PC-3 (cell line): ENCODE results near the gene KCNIP4. TPM values are rescaled to one million over a fixed set of nuclear protein-coding genes. Genes with fewer than 3 reads are reported as not detected.

Experiments used
- ATAC-seq: fragments of 200-7000 bp; cut with Tn5 transposase; 2 replicates; pipeline ENCODE4 v1.9.1; 2020; ENCODE audit warnings: mild to moderate bottlenecking, moderate library complexity
- BruUV-seq: library from RNA; stranded (reverse); fragments of 400-500 nt; replicated peaks from 2 replicates; lab custom pipeline; 2021; lab: Mats Ljungman, UMichigan
- CTCF ChIA-PET: fragments of 300-600 bp; sonication (Branson Sonifier 250); formaldehyde crosslinking; loops from one replicate; lab custom pipeline; 2022; ENCODE audit warnings: antibody characterized with exemption; lab: Charles Lee
- POLR2A ChIA-PET: fragments of 300-600 bp; sonication (Branson Sonifier 250); formaldehyde crosslinking; loops from one replicate; lab custom pipeline; 2022; ENCODE audit warnings: antibody characterized with exemption; ENCODE audit not compliant: unreplicated experiment; lab: Charles Lee
- DNase-seq: peaks from one replicate; pipeline ENCODE4 v3.0.0-alpha.2; 2015
- H2AFZ ChIP-seq: fragments of 300-600 bp; sonication (generic); 2 replicates; pipeline ENCODE4 v1.6.0; 2016; ENCODE audit warnings: antibody characterized with exemption, low read length
- H3F3A ChIP-seq: fragments of 300-600 bp; sonication (generic); one replicate; pipeline ENCODE4 v1.6.0; 2017; ENCODE audit warnings: antibody characterized with exemption, low read length, control low read depth, mild to moderate bottlenecking; ENCODE audit not compliant: unreplicated experiment
- H3K27ac ChIP-seq: fragments of 300-600 bp; sonication (generic); 2 replicates; pipeline ENCODE4 v1.5.1; 2016; ENCODE audit warnings: mild to moderate bottlenecking, low read length
- H3K27me3 ChIP-seq: fragments of 300-600 bp; sonication (generic); 2 replicates; pipeline ENCODE4 v1.6.1; 2016; ENCODE audit warnings: low read length, mixed read lengths
- H3K36me3 ChIP-seq: fragments of 300-600 bp; sonication (generic); 2 replicates; pipeline ENCODE4 v1.6.1; 2016; ENCODE audit warnings: low read depth, mixed run types, low read length, mixed read lengths
- H3K4me1 ChIP-seq: fragments of 300-600 bp; sonication (generic); 2 replicates; pipeline ENCODE4 v1.5.1; 2016; ENCODE audit warnings: low read length; ENCODE audit not compliant: insufficient read depth
- H3K4me2 ChIP-seq: fragments of 300-600 bp; sonication (generic); 2 replicates; pipeline ENCODE4 v1.6.0; 2016; ENCODE audit warnings: low read length
- H3K4me3 ChIP-seq: fragments of 300-600 bp; sonication (generic); 2 replicates; pipeline ENCODE4 v1.5.1; 2016; ENCODE audit warnings: mild to moderate bottlenecking, low read length, mixed read lengths
- H3K79me2 ChIP-seq: fragments of 300-600 bp; sonication (generic); 2 replicates; pipeline ENCODE4 v1.6.1; 2017; ENCODE audit warnings: low read length, mixed read lengths
- H3K9ac ChIP-seq: fragments of 300-600 bp; sonication (generic); 2 replicates; pipeline ENCODE4 v1.6.0; 2016; ENCODE audit warnings: mild to moderate bottlenecking, low read length
- H3K9me2 ChIP-seq: fragments of 300-600 bp; sonication (generic); replicated peaks from 2 replicates; pipeline ENCODE4 v1.6.1; 2016; ENCODE audit warnings: mixed run types, low read length, mixed read lengths
- H3K9me3 ChIP-seq: fragments of 300-600 bp; sonication (generic); 2 replicates; pipeline ENCODE4 v1.6.1; 2016; ENCODE audit warnings: low read length, mixed read lengths
- H4K20me1 ChIP-seq: fragments of 300-600 bp; sonication (generic); 2 replicates; pipeline ENCODE4 v1.6.1; 2016; ENCODE audit warnings: low read length, mixed read lengths
- CTCF ChIP-seq: fragments of 300-600 bp; sonication (generic); conservative IDR thresholded peaks from 2 replicates; pipeline ENCODE4 v1.5.1; 2017; ENCODE audit warnings: antibody characterized with exemption, low read depth, mild to moderate bottlenecking, low read length
- EZH2 ChIP-seq: fragments of 300-600 bp; sonication (generic); IDR thresholded peaks from one replicate; pipeline ENCODE4 v1.6.1; 2017; ENCODE audit warnings: antibody characterized with exemption, mild to moderate bottlenecking, low read length; ENCODE audit not compliant: unreplicated experiment
- EZH2phosphoT487 ChIP-seq: fragments of 300-600 bp; sonication (generic); IDR thresholded peaks from 2 replicates; pipeline ENCODE4 v1.6.1; 2018; ENCODE audit warnings: mild to moderate bottlenecking, antibody characterized with exemption, low read length, borderline replicate concordance
- intact Hi-C: fragments of 100-400 bp; cut with micrococcal nuclease; formaldehyde crosslinking; loops from 2 replicates; pipeline ENCODE4 v1.9.0; 2023
- total RNA-seq: library from RNA; depleted of rRNA; stranded (reverse); fragments of >200 nt; gene quantifications from 2 replicates; pipeline ENCODE4 v1.2.3, GENCODE V29; 2014

Gene KCNIP4
- total RNA-seq, 1 experiment from 2014 or later: not detected

- no TSS peak for BruUV-seq
- Histone ChIP-seq H3K36me3 (no peaks in the 10 kb centered on the region), H3K4me3 (no peak overlapping the region), H3K9me2 (no peaks in the 10 kb centered on the region), H2AFZ (no peak overlapping the region), H3K9ac (no peak overlapping the region), H3K4me2 (no peak overlapping the region), H4K20me1 (no peaks in the 10 kb centered on the region), H3K27ac (no peak overlapping the region), H3K27me3 (peaks cover 37% of the 10 kb centered on the region), H3K9me3 (no peaks in the 10 kb centered on the region), H3K4me1 (no peaks in the 10 kb centered on the region), H3F3A (no peaks in the 10 kb centered on the region), H3K79me2 (no peaks in the 10 kb centered on the region)
- DNase-seq (no peak), ATAC-seq (no peak)
- TF ChIP-seq EZH2phosphoT487 (no peak), CTCF (no peak), EZH2 (no peak)
- CTCF ChIA-PET: no interaction called here
- intact Hi-C loops: no loop called here
- POLR2A ChIA-PET: no interaction called here
Observed at GRCh38 chr4:21517126-21517859, 431.3 kb downstream of the KCNIP4 start.

- intact Hi-C loops: no loop called here
- ATAC-seq (no peak), DNase-seq (no peak)
- no peaks in the 10 kb centered on the region for H3K79me2 ChIP-seq
- no peak overlapping the region for H3K9ac ChIP-seq
- no peaks in the 10 kb centered on the region for H3K9me3 ChIP-seq
- no peaks in the 10 kb centered on the region for H3K4me1 ChIP-seq
- TF ChIP-seq CTCF (no peak), EZH2phosphoT487 (no peak), EZH2 (no peak)
- H3K4me2 ChIP-seq: no peak overlapping the region
- no peaks in the 10 kb centered on the region for H3K36me3 ChIP-seq
- no peak overlapping the region for H3K27ac ChIP-seq
- no peaks in the 10 kb centered on the region for H4K20me1 ChIP-seq
- no peaks in the 10 kb centered on the region for H3K9me2 ChIP-seq
- no TSS peak for BruUV-seq
- ChIA-PET POLR2A (no interaction called here), CTCF (no interaction called here)
- no peaks in the 10 kb centered on the region for H3F3A ChIP-seq
- no peak overlapping the region for H3K4me3 ChIP-seq
- peaks cover 37% of the 10 kb centered on the region for H3K27me3 ChIP-seq
- no peak overlapping the region for H2AFZ ChIP-seq
Observed at GRCh38 chr4:21514022-21514694, 434.4 kb downstream of the KCNIP4 start.

GRCh38 chr4:21512353-21512752, 436.2 kb downstream of the KCNIP4 start:
- Histone ChIP-seq H3K4me3 (no peak overlapping the region), H3K27me3 (peaks cover 37% of the 10 kb centered on the region), H3K4me2 (no peak overlapping the region), H3K9ac (no peak overlapping the region), H3K79me2 (no peaks in the 10 kb centered on the region), H3F3A (no peaks in the 10 kb centered on the region), H3K4me1 (no peaks in the 10 kb centered on the region), H3K27ac (no peak overlapping the region), H3K36me3 (no peaks in the 10 kb centered on the region), H2AFZ (no peak overlapping the region), H3K9me2 (no peaks in the 10 kb centered on the region), H4K20me1 (no peaks in the 10 kb centered on the region), H3K9me3 (no peaks in the 10 kb centered on the region)
- POLR2A ChIA-PET: no interaction called here
- intact Hi-C loops: loop anchor here (1.0 kb wide), 1 partner anchor 256 kb away; no protein-coding TSS in a partner anchor
- ATAC-seq: 0 out of 2 replicates have a peak, but pooled peaks have one; percentile 20
- TF ChIP-seq CTCF (peak; percentile 65), EZH2 (no peak)
- DNase-seq: peak; percentile 50
- CTCF ChIA-PET: no interaction called here
- no TSS peak for BruUV-seq
